Sigmoid colon (tissue), 7 donors: ENCODE results near the gene TPBGL. TPM values are rescaled to one million over a fixed set of nuclear protein-coding genes. Genes with fewer than 3 reads are reported as not detected.

Experiments
- DNase-seq: peaks from one replicate; pipeline ENCODE4 v3.0.0-alpha.2; 2019
- H3K27ac ChIP-seq, 4 donors: fragments of 200-600 bp; sonication (generic); one replicate each; pipeline ENCODE4 v1.5.1; 2016 to 2019; ENCODE audit warnings: mild to moderate bottlenecking in 1 of 4
- H3K27me3 ChIP-seq, 3 donors: fragments of 200-600 bp; sonication (generic); one replicate each; pipeline ENCODE4 v1.5.1; 2019; ENCODE audit warnings: mild to moderate bottlenecking in 1 of 3
- H3K36me3 ChIP-seq, 4 donors: fragments of 200-600 bp; sonication (generic); one replicate each; pipeline ENCODE4 v1.5.1; 2016 to 2019
- H3K4me1 ChIP-seq, 4 donors: fragments of 200-600 bp; sonication (generic); one replicate each; pipeline ENCODE4 v1.5.1; 2017 to 2019
- H3K4me3 ChIP-seq, 4 donors: fragments of 200-600 bp; sonication (generic); one replicate each; pipeline ENCODE4 v1.5.1; 2017 to 2019; ENCODE audit warnings: mild to moderate bottlenecking in 2 of 4, moderate library complexity in 1 of 4
- H3K9me3 ChIP-seq, 4 donors: fragments of 200-600 bp in 3 of 4; sonication (generic) in 3 of 4; one replicate each; pipeline versions ENCODE4 v1.5.1 to v1.6.1; 2013 to 2019
- EP300 ChIP-seq, 4 donors: sonication (generic); formaldehyde crosslinking; IDR thresholded peaks; one replicate each; pipeline ENCODE4 v1.6.1; 2017; ENCODE audit warnings: antibody characterized with exemption in 4 of 4
- POLR2A ChIP-seq, 2 donors: fragments of 450-650 bp; IDR thresholded peaks; one replicate each; pipeline ENCODE4 v1.6.1; 2016; ENCODE audit warnings: antibody characterized with exemption in 2 of 2, mild to moderate bottlenecking in 2 of 2, moderate library complexity in 2 of 2
- POLR2AphosphoS5 ChIP-seq, 4 donors: sonication (generic); formaldehyde crosslinking; IDR thresholded peaks; one replicate each; pipeline ENCODE4 v1.6.1; 2017; ENCODE audit warnings: antibody characterized with exemption in 4 of 4
- whole genome bisulfite sequencing, 2 donors: extraction: QIAGEN DNeasy Blood & Tissue Kit; methylation state at CpG; one replicate each; pipeline ENCODE4 v1.1.7; 2013; 5-methylcytosine and 5-hydroxymethylcytosine counted together
- intact Hi-C: fragments of 100-400 bp; cut with DNase I; formaldehyde crosslinking; loops from one replicate; pipeline ENCODE4 v1.15.1; 2023
- polyA plus RNA-seq, 3 donors: library from polyadenylated mRNA; stranded (reverse); fragments of 200-250 nt; gene quantifications; one replicate each; pipeline ENCODE4 v1.2.3, GENCODE V29; 2013
- total RNA-seq, 4 donors: library from RNA; depleted of rRNA; stranded (reverse); fragments of >200 nt; gene quantifications; one replicate each; pipeline ENCODE4 v1.1.0, GENCODE V29; 2016
- TF ChIP-seq, protein P1 (sequence below), 4 experiments: fragments of 450-650 bp in 3 of 4; fragments of 200-600 bp in 1 of 4; IDR thresholded peaks; one replicate each; pipeline ENCODE4 v1.5.1; 2016 to 2019; ENCODE audit warnings: antibody characterized with exemption in 4 of 4, mild to moderate bottlenecking in 3 of 4, moderate library complexity in 2 of 4
- donor health status: healthy with polysubstance abuse.
- donor health status: Bipolar disorder and iron deficiency.
- donor health status: healthy.

TPBGL gene
- total and polyA plus RNA-seq, 7 donors = 0.28 to 0.68 (median 0.34) TPM; not detected in 3

DNA sequence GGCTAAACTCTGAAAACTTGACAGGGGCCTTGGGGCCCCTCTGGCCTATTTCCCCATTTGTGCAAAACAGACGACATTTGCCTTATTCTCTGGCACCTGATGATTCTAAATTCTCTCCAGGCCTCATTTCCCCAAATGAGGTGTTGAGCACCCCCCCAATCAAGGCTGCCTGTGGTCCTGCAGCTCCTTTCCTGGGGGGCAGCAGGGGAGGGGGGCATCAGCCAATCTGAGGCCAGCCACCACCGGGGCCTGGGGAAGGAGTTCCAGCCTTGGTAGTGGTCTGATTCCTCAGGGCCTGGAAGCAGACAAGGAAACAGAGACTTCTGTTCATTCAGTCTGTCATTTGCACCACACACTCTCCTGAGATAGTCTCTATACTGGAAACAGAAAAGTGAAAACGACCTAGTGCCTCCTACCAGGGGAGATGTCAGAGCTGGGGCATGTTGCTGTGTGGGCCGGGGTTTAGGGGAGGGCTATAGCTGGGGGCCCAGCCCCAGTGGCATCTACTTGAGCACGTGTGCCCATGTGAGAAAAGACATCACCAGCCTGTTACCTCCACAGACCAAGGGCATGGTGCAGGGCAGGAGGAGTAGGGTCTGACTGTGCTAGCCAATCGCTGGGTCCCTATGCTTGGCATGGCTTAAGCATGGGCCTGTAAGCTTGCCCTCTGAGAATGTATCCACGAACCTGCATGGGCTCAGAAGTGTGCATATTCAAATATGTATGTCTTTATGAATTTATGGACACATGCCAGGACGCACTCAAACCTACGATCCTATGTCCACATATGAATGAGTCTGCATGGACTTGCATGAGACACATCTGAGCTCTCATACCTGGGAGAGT lies 1.8 kb upstream of the TPBGL start:
- Histone ChIP-seq H3K4me3 (no peak overlapping the region), H3K4me1 (peaks cover 0 to 22% (median 14%) of the 10 kb centered on the region in 4 donors), H3K36me3 (no peaks in the 10 kb centered on the region), H3K27me3 (peaks cover 14 to 68% (median 42%) of the 10 kb centered on the region in 3 donors), H3K27ac (no peak overlapping the region), H3K9me3 (no peaks in the 10 kb centered on the region)
- WGBS, 2 donors = 73 to 85% methylated on average over 9 of the region's 9 CpGs
- intact Hi-C loops = no loop called here
- DNase-seq = no peak
- TF ChIP-seq POLR2A (IDR thresholded peaks at IDR 0.05) (no peak), EP300 (IDR thresholded peaks at IDR 0.05) (no peak), POLR2AphosphoS5 (IDR thresholded peaks at IDR 0.05) (no peak)
- TF ChIP-seq, protein P1, sequence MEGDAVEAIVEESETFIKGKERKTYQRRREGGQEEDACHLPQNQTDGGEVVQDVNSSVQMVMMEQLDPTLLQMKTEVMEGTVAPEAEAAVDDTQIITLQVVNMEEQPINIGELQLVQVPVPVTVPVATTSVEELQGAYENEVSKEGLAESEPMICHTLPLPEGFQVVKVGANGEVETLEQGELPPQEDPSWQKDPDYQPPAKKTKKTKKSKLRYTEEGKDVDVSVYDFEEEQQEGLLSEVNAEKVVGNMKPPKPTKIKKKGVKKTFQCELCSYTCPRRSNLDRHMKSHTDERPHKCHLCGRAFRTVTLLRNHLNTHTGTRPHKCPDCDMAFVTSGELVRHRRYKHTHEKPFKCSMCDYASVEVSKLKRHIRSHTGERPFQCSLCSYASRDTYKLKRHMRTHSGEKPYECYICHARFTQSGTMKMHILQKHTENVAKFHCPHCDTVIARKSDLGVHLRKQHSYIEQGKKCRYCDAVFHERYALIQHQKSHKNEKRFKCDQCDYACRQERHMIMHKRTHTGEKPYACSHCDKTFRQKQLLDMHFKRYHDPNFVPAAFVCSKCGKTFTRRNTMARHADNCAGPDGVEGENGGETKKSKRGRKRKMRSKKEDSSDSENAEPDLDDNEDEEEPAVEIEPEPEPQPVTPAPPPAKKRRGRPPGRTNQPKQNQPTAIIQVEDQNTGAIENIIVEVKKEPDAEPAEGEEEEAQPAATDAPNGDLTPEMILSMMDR (IDR thresholded peaks at IDR 0.05) = no peak

DNA sequence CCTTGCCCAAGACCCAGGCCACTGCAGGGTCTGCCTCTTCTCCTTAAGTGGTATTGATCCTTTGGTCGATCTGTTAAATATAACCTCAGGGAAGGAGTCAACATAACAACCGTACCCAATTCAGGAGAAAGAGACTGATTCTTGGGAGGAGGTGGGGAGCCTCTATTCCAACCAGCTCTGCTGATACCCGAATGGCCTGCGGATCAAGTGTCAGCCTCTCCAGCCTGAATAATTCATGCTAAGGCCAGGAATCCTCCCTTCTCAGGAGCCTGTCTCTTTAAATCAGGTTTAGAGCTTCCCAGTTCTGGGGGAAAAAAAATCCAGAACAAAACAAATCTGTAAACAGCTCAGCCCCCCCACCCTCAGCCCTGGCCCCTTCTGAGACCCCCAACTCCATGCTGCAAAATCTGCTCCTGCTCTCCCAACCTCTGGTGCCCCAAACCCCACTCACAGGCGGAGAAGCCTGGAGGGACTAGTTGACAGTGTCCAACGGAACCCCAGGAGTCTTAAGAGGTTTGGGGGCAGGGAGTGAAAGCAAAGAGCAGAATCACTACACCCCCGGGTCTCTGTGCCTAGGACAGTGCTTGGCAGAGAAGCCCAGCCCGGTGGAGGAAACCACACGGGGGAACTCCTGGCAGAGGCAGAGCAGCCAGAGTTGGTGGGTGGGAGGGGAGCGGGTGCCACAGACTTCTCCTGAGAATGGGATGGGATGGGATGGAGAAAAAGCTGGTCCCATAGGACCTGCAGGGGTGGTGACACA lies 863 bp upstream of the TPBGL start:
- TF ChIP-seq, protein P1 (IDR thresholded peaks at IDR 0.05) = no peak
- H3K36me3 ChIP-seq = no peaks in the 10 kb centered on the region
- WGBS, 2 donors = 61 to 64% methylated on average over 10 of the region's 10 CpGs
- no peak overlapping the region for H3K27ac ChIP-seq
- H3K9me3 ChIP-seq = no peaks in the 10 kb centered on the region
- peaks cover 0 to 22% (median 14%) of the 10 kb centered on the region in 4 donors for H3K4me1 ChIP-seq
- intact Hi-C loops = no loop called here
- H3K4me3 ChIP-seq = no peak overlapping the region
- no peak for DNase-seq
- H3K27me3 ChIP-seq = peaks cover 14 to 68% (median 42%) of the 10 kb centered on the region in 3 donors

DNA sequence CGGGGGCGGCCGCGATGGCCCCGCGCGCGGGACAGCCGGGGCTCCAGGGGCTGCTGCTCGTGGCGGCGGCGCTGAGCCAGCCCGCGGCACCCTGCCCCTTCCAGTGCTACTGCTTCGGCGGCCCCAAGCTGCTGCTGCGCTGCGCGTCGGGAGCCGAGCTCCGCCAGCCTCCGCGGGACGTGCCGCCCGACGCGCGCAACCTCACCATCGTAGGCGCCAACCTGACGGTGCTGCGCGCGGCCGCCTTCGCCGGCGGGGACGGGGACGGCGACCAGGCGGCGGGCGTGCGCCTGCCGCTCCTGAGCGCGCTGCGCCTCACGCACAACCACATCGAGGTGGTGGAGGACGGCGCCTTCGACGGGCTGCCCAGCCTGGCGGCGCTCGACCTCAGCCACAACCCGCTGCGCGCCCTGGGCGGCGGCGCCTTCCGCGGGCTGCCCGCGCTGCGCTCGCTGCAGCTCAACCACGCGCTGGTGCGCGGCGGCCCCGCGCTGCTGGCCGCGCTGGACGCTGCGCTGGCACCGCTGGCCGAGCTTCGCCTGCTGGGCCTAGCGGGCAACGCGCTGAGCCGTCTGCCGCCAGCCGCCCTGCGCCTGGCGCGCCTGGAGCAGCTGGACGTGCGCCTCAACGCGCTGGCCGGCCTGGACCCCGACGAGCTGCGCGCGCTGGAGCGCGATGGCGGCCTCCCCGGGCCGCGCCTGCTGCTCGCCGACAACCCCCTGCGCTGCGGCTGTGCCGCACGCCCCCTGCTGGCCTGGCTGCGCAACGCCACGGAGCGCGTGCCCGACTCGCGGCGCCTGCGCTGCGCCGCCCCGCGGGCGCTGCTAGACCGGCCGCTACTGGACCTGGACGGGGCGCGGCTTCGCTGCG lies 697 bp downstream of the TPBGL start:
- Histone ChIP-seq H3K4me1 (peaks cover 0 to 24% (median 18%) of the 10 kb centered on the region in 4 donors), H3K36me3 (no peaks in the 10 kb centered on the region), H3K4me3 (peak overlapping the region in 3 of 4 donors; percentile 39 to 47 (median 42)), H3K9me3 (no peaks in the 10 kb centered on the region), H3K27ac (no peak overlapping the region), H3K27me3 (peaks cover 14 to 62% (median 42%) of the 10 kb centered on the region in 3 donors)
- intact Hi-C loops = no loop called here
- WGBS, 2 donors = 1% methylated on average over 140 of the region's 140 CpGs
- TF ChIP-seq, protein P1 (IDR thresholded peaks at IDR 0.05) = peak in 1 of 4 experiments; percentile 74
- TF ChIP-seq EP300 (IDR thresholded peaks at IDR 0.05) = no peak
- TF ChIP-seq POLR2AphosphoS5 (IDR thresholded peaks at IDR 0.05) = no peak
- peak; percentile 85 for DNase-seq

DNA sequence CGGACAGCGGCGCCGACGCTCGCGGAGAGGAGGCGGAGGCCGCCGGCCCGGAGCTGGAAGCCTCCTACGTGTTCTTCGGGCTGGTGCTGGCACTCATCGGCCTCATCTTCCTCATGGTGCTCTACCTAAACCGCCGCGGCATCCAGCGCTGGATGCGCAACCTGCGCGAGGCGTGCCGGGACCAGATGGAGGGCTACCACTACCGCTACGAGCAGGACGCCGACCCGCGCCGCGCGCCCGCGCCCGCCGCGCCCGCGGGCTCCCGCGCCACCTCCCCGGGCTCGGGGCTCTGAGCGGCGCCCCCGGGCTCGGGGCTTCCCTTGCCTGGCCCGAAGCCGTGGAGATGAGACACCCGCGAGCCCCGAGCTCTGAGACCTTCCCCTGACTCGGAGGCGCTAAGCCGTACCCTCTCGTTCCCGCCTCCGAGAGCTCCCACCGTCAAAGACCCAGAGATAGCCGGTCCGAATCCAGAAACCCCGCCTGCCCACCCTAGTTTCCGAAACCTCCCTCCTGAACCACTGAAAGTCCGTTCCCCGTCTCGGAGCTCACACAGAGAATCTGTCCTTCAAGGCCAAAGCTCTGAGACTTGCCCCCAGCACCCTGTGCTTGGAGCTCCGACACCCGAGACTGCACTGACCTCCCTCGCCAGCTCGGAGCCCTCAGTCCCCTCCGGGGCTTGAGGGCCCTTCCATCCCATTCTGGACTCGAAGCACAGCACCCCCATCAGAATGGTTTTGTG lies 1.5 kb downstream of the TPBGL start:
- peaks cover 14 to 54% (median 41%) of the 10 kb centered on the region in 3 donors for H3K27me3 ChIP-seq

More for the DNA sequence above, 1.5 kb downstream of the TPBGL start:
- Histone ChIP-seq H3K4me3 (peak overlapping the region in 3 of 4 donors; percentile 39 to 47 (median 42)), H3K9me3 (no peaks in the 10 kb centered on the region), H3K36me3 (no peaks in the 10 kb centered on the region), H3K4me1 (peaks cover 0 to 31% (median 26%) of the 10 kb centered on the region in 4 donors), H3K27ac (no peak overlapping the region)
- intact Hi-C loops = no loop called here
- 6 to 7% methylated on average over 72 of the region's 72 CpGs for WGBS, 2 donors
- no peak for TF ChIP-seq POLR2AphosphoS5 (IDR thresholded peaks at IDR 0.05)
- no peak for TF ChIP-seq EP300 (IDR thresholded peaks at IDR 0.05)
- TF ChIP-seq, protein P1 (IDR thresholded peaks at IDR 0.05) = no peak
- TF ChIP-seq POLR2A (IDR thresholded peaks at IDR 0.05) = no peak
- no peak for DNase-seq
